Peyer's patch (tissue), 4 donors: ENCODE results near the gene PEG3.

Experiments
- POLR2A ChIP-seq, 2 donors: fragments of 450-650 bp; IDR thresholded peaks; one replicate each; pipeline ENCODE4 v1.5.1; 2017; ENCODE audit warnings: antibody characterized with exemption in 2 of 2, mild to moderate bottlenecking in 2 of 2, moderate library complexity in 2 of 2
- TF ChIP-seq, protein P1 (sequence below), 6 experiments: fragments of 450-650 bp in 4 of 6; fragments of 200-600 bp in 2 of 6; sonication (generic) in 1 of 6; IDR thresholded peaks; one replicate each; pipeline ENCODE4 v1.5.1; 2017 to 2019; ENCODE audit warnings: antibody characterized with exemption in 6 of 6, mild to moderate bottlenecking in 3 of 6, moderate library complexity in 1 of 6

DNA sequence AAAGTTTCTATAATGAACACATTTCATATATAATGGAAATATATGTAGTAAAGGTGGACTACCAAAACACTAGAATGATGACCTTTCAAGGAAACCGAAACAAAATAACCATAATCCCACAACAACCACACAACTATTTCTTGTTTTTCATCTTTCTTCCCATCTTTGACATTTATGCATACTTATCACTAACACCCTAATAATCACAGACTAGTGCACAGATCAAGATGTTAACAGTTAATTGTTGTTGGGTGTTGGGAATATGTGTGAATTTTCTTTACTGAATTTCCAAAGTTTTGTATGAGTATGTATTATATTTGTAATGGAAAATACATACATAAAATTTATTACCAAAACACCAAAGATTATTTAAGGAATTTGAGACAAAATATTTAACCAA is 30.3 kb downstream of the PEG3 start:
- TF ChIP-seq, protein P1, sequence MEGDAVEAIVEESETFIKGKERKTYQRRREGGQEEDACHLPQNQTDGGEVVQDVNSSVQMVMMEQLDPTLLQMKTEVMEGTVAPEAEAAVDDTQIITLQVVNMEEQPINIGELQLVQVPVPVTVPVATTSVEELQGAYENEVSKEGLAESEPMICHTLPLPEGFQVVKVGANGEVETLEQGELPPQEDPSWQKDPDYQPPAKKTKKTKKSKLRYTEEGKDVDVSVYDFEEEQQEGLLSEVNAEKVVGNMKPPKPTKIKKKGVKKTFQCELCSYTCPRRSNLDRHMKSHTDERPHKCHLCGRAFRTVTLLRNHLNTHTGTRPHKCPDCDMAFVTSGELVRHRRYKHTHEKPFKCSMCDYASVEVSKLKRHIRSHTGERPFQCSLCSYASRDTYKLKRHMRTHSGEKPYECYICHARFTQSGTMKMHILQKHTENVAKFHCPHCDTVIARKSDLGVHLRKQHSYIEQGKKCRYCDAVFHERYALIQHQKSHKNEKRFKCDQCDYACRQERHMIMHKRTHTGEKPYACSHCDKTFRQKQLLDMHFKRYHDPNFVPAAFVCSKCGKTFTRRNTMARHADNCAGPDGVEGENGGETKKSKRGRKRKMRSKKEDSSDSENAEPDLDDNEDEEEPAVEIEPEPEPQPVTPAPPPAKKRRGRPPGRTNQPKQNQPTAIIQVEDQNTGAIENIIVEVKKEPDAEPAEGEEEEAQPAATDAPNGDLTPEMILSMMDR (IDR thresholded peaks at IDR 0.05) = no peak
- no peak for TF ChIP-seq POLR2A (IDR thresholded peaks at IDR 0.05)
